ENCODE results near the gene GHR.

GHR gene

GRCh38 chr5:42396111-42396510, 27.1 kb upstream of the GHR start:
- no peak for TF ChIP-seq CTCF (IDR thresholded peaks at IDR 0.05; ENCODE audit: borderline replicate concordance, insufficient read depth, low read depth, low read length)
- no peak overlapping the region for H3K4me3 ChIP-seq (ENCODE audit: low read depth, low read length)

GRCh38 chr5:42397267-42397666, 26.0 kb upstream of the GHR start:
- H3K4me3 ChIP-seq (ENCODE audit: low read depth, low read length) = no peak overlapping the region

GRCh38 chr5:42399702-42400101, 23.5 kb upstream of the GHR start:
- TF ChIP-seq CTCF (IDR thresholded peaks at IDR 0.05; ENCODE audit: borderline replicate concordance, insufficient read depth, low read depth, low read length) = no peak
- H3K4me3 ChIP-seq (ENCODE audit: low read depth, low read length) = no peak overlapping the region

More at GRCh38 chr5:42397267-42397666, 26.0 kb upstream of the GHR start:
- no peak for TF ChIP-seq CTCF (IDR thresholded peaks at IDR 0.05; ENCODE audit: borderline replicate concordance, insufficient read depth, low read depth, low read length)

- no peak overlapping the region for H3K4me3 ChIP-seq (ENCODE audit: low read depth, low read length)
- no peak for TF ChIP-seq CTCF (IDR thresholded peaks at IDR 0.05; ENCODE audit: borderline replicate concordance, insufficient read depth, low read depth, low read length)
These were observed 22.8 kb upstream of the GHR start for GRCh38 chr5:42400474-42400873.

- no peak overlapping the region for H3K4me3 ChIP-seq (ENCODE audit: low read depth, low read length)
These were observed 20.0 kb upstream of the GHR start for GRCh38 chr5:42403236-42403635.

GRCh38 chr5:42404366-42404765, 18.9 kb upstream of the GHR start:
- no peak overlapping the region for H3K4me3 ChIP-seq (ENCODE audit: low read depth, low read length)
- no peak for TF ChIP-seq CTCF (IDR thresholded peaks at IDR 0.05; ENCODE audit: borderline replicate concordance, insufficient read depth, low read depth, low read length)

More at GRCh38 chr5:42403236-42403635, 20.0 kb upstream of the GHR start:
- TF ChIP-seq CTCF (IDR thresholded peaks at IDR 0.05; ENCODE audit: borderline replicate concordance, insufficient read depth, low read depth, low read length) = no peak

GRCh38 chr5:42419294-42419693, 3.9 kb upstream of the GHR start:
- TF ChIP-seq CTCF (IDR thresholded peaks at IDR 0.05; ENCODE audit: borderline replicate concordance, insufficient read depth, low read depth, low read length) = no peak
- no peak overlapping the region for H3K4me3 ChIP-seq (ENCODE audit: low read depth, low read length)

All from GM12875 (cell line).